Stimulated activated CD4-positive, alpha-beta T cell treated with anti-CD3 and anti-CD28 coated beads, Interleukin-4, amount 100 ng/mL, for 1 hour (primary cell): Measurements from ENCODE around the gene ZNF576.
"Not testable (repeated sequence)": the region's sequence is repeated elsewhere in the genome, so short reads cannot be mapped to it uniquely, and the experiment has no call there.

ENCODE experiments used
- DNase-seq: peaks from one replicate; pipeline ENCODE4 v3.0.0-alpha.2; 2020

The ZNF576 gene

DNA sequence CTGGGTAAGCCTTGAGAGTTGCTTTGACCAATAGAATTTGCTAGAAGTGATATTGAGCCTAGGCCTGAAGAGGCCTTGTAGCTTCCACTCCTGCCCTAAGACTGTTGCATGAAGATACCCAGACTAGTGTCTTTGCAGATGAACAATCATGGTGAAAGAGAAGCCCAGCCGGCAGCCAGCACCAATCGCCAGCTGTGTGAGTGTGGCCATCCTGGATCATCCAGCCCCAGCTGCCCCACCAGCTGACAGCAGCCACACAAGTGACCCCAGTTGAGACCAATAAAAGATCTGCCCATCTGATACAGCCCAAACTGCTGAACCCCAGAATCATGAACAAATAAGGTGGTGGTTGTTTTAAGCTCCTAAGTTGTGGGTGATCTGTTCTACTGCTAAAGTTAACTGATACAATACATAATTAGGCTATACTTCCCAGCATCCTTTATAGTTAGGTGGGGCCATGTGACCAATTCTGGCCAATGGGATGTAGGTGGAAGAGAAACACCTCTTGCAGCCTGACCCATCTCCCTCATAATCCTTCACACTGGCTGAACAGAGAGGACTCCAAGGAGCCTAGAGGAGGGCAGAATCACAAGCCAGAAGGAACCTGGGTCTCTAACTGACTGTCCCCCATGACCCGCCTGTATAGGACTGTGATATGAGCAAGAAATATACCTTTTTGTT, 32.4 kb downstream of the ZNF576 start:
- no peak for DNase-seq

GRCh38 chr19:43631491-43631890, 35.1 kb downstream of the ZNF576 start:
- no peak for DNase-seq

DNA sequence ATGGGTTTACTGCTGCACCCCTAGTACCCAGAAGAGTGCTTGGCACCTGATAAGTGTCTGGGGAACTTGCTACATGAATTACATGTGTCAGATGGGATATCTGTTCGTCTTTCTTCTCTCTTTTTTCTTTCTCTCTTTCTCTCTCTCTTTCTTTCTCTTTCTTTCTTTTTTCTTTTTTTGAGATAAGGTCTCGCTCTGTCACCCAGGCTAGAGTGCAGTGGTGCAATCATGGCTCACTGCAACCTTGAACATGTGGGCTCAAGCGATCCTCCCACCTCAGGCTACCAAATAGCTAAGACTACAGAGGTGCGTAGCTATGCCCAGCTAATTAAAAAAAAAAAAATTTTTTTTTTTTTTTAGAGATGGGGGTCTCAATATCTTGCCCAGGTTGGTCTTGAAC, 37.1 kb downstream of the ZNF576 start:
- DNase-seq, result no peak

DNA sequence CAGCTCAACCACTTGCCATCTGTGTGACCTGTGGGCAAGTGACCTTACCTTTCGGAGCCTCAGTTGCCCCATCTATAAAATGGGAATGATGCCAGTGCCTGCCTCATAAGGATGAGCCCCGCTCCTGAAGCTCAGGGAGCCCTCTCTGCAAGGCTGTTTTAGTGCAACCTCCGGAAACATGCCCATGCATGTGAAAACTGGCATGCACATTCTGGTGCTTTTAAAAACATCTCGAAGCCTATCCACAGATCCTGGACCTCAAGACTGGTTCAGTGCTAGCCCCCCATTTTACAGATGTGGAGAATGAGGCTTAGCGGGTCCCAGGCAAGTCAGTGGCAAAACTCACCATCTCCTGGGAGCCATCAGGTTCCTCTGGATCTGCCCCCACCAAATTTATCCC, 37.7 kb downstream of the ZNF576 start:
- no peak for DNase-seq

GRCh38 chr19:43634506-43634871, 38.1 kb downstream of the ZNF576 start:
- DNase-seq, result no peak

- DNase-seq, result no peak
Measured at GRCh38 chr19:43634872-43635560, 38.6 kb downstream of the ZNF576 start.

DNA sequence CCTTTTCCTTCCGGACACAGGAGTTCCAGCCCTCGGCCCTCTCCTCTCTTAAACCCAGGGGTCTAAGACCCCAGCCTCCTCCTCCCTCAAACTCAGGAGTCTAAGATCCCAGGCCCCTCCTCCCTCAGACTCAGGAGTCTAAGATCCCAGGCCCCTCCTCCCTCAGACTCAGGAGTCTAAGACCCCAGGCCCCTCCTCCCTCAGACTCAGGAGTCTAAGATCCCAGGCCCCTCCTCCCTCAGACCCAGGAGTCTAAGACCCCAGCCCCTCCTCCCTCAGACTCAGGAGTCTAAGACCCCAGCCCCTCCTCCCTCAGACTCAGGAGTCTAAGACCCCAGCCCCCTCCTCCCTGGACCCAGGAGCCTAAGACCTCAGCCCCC, 39.2 kb downstream of the ZNF576 start:
- DNase-seq, result not testable (repeated sequence)

DNA sequence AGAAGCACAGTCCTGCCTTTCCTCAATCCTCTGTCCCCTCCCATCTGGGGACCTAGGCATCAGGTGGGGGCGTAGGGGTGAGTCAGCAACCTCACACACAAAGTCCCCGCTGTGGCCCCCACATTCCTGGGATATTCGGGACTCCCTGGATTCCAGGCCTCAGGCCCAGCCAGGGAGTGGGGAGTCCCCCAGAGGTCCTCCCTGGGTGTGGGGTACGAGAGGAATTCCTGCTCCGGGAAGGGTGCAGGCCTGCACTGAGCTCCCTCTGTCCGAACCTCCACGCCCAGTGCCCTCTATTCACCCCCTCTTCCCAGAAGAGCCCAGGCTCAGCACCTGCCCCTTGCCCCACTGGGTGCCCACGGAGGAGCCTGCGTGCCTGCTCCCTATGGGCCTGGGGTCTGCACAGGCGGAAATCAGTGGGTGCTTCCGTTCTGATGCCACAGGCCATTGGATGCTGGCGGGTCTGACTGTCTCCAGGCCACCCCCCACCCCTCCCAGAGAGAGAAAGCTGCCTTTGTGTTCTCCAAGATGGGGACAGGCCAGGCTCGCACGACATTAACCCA, 39.8 kb downstream of the ZNF576 start:
- no peak for DNase-seq

DNA sequence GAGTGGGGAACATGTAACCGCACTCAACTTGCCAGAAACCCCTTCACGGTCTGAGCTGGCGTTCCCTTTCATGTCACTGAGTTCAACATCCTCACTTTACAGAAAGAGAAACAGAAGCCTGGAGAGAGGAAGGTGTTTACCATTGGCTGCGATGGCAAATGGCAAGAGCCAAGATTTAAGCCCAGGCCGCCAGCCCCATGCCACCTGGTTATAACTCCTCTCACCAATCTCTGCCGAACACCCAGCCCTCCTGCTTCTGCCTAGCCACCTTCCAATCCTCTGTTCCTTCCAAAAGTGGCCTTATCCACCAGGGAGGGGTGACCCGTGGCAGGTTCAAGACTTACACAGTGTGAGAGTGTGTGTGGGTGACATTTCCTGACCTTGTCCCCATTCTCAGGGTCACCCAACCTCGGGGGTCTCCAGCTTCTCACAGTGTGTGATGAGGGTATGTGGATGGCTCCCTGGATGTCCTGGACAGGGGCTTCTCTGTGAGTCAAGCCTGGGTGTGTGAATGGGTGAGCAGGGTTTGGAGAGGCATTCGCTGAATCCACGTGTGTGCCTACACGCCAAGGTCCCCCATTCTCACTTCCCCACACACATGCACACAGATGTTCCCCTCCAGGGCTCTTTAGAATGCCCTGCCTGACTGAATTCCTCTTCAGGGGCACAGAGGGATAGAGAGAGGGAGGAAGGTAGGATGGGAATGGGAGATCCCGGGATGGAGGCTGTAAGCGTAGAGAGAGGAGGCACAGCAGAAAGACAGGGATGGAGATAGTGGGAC, 42.0 kb downstream of the ZNF576 start:
- DNase-seq, result no peak

- DNase-seq, result no peak
Measured at GRCh38 chr19:43638995-43639518, 42.7 kb downstream of the ZNF576 start.

DNA sequence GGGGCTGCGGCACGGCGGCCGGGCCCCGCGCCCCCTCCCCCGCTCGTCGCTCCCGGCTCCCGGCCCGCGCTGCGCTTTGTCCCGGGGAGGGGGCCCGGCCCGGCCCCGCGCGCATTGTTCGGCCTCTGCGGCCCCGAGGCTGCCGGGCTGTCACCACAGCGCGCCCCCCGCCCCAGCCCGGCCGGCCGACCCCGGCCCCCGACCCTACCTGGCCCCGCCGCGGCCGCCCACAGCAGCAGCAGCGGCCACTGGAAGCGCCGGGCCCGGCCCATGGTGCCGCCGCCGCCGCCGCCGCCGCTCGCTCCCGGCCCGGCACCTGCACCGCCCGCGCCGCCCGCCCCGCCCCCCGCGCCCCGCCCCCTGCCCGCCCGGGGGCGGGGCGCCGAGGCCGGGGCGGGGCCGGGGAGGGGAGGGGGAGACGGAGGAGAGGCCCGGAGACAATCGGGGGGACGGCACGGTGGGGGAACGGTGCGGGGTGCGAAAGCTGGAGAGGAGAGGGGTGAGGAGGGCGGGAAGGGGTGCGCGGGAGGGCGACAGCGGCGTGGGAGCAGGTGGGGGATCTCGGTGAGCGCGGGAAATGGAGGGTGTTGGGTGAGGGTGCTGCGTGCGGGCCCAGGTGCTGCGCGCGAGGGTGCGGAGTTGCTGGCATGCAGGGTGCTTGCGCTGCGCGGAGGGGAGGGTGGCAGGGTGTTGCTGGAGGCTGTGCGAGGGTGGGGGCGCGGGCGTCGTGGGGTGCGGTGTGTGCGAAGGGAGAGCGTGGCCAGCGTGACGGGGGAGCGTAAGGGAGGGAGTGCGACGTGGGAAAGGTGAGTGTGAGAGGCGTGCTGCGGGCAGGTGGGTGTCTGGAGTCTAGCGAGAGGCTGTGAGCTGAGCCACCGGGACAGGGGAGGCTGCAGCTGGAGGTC, 43.4 kb downstream of the ZNF576 start, which contains the start of gene CADM4:
Gene CADM4, minus strand, starts transcription at position 332 of the 905 bp plus-strand sequence. Its CDS starts 60 bp downstream, at position 272.
- DNase-seq, result peak; percentile 49

GRCh38 chr19:43640424-43640757, 44.0 kb downstream of the ZNF576 start:
- no peak for DNase-seq

DNA sequence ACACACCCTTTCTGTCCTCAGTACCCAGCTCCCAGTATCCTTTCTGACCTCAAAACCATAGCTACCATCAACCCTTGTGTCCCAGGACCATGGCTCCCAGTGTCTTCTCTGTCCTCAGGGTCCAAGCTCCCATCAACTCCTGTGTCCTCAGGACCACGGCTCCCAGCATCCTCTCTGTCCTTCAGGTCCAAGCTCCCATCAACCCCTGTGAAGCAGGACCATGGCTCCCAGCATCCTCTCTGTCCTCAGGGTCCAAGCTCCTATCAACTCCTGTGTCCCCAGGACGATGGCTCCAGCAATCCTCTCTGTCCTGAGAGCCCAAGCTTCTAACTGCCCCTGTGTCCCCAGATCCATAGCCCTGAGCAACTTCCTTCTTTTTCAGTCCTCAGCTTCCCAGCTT, 44.9 kb downstream of the ZNF576 start:
- DNase-seq, result no peak

DNA sequence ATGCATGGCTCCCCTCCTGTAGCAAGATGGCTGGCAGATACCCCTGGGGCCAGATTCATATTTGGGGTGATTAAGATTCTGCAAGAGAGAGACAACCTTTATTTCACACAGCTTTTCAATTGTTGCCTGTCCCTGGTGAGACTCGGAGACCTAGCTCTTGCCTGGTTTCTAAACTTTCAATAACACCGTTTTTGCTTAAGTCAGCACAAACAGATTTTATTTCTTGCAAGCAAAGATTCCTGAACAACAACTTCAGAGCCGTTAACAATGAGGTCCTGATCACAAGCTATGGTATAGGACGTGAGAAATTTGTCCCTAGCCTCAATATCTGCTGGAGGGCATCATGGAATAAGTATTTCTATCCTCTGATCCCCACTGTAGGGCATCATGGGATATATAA, 46.1 kb downstream of the ZNF576 start:
- DNase-seq, result no peak

DNA sequence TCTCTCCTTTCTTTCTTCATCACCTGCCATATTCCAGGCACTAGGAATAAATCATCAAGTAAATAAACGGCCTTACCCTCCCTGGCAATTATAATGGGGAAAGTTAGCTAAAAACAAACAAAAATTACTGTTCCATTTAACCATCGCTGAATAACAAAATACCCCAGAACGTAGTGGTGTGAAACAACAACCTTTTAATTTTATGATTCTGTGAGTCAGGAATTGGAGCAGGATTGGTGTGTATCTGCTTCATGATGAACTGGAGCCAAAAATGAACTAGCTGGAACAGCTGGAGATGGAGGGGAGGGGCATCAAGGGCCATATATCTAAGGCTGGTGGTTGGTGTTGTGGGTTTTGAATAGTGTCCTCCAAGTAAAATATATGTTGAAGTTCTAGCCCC, 46.9 kb downstream of the ZNF576 start:
- DNase-seq, result no peak

- DNase-seq, result no peak
Measured at GRCh38 chr19:43644181-43644580, 47.8 kb downstream of the ZNF576 start.

DNA sequence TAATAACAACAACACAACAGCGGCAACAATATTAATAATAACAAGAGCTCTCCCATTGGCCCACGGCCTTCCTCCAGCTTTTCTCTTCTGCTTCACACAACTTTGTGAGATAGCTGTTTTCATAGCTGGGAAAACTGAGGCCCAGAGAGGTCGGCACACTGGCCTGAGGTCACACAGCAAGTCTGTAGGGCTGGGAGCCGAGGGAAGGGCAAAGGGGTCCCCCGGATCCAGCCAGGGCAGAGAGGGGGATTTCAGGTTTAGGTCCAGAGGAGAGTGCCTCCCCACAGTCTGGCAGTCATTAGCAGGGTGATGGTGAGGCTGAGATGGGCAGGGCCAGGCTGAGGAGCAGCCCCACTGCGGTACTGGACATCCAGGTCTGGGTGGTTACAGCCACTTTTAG, 52.2 kb downstream of the ZNF576 start:
- no peak for DNase-seq

GRCh38 chr19:43649514-43649913, 53.1 kb downstream of the ZNF576 start:
- no peak for DNase-seq

GRCh38 chr19:43650276-43650675, 53.9 kb downstream of the ZNF576 start:
- not testable (repeated sequence) for DNase-seq
